ENCODE data around the gene MTHFD2L. TPM values are rescaled to one million over a fixed set of nuclear protein-coding genes. Genes with fewer than 3 reads are reported as not detected.

MTHFD2L gene
- total RNA-seq (10 to 100 TPM; 27.2 to 48.1 TPM), polyA plus RNA-seq (ENCODE audit: insufficient read length in 2 of 2) (10 to 100 TPM; 34.4 to 42.1 TPM)
- long read RNA-seq, donor 1, transcript MTHFD2L-208 (2 exons, 2,363 nt) = major isoform, 25 of 26 reads
- long read RNA-seq, donor 1, partial matches to known transcripts = 0 of 26 reads
- long read RNA-seq, donor 1, other reads (novel, unspliced or antisense) = 0 of 26 reads
- long read RNA-seq, donor 2, transcript MTHFD2L-208 (2 exons, 2,363 nt) = major isoform, 21 of 22 reads
- long read RNA-seq, donor 2, partial matches to known transcripts = 0 of 22 reads
- long read RNA-seq, donor 2, other reads (novel, unspliced or antisense) = 0 of 22 reads
- long read RNA-seq, donor 3, transcript MTHFD2L-208 (2 exons, 2,363 nt) = major isoform, 13 of 15 reads
- long read RNA-seq, donor 3, partial matches to known transcripts = 0 of 15 reads
- long read RNA-seq, donor 3, other reads (novel, unspliced or antisense) = 0 of 15 reads
- long read RNA-seq, donor 4, transcript MTHFD2L-208 (2 exons, 2,363 nt) = major isoform, 27 of 27 reads
- long read RNA-seq, donor 4, partial matches to known transcripts = 0 of 27 reads
- long read RNA-seq, donor 4, other reads (novel, unspliced or antisense) = 0 of 27 reads

DNA sequence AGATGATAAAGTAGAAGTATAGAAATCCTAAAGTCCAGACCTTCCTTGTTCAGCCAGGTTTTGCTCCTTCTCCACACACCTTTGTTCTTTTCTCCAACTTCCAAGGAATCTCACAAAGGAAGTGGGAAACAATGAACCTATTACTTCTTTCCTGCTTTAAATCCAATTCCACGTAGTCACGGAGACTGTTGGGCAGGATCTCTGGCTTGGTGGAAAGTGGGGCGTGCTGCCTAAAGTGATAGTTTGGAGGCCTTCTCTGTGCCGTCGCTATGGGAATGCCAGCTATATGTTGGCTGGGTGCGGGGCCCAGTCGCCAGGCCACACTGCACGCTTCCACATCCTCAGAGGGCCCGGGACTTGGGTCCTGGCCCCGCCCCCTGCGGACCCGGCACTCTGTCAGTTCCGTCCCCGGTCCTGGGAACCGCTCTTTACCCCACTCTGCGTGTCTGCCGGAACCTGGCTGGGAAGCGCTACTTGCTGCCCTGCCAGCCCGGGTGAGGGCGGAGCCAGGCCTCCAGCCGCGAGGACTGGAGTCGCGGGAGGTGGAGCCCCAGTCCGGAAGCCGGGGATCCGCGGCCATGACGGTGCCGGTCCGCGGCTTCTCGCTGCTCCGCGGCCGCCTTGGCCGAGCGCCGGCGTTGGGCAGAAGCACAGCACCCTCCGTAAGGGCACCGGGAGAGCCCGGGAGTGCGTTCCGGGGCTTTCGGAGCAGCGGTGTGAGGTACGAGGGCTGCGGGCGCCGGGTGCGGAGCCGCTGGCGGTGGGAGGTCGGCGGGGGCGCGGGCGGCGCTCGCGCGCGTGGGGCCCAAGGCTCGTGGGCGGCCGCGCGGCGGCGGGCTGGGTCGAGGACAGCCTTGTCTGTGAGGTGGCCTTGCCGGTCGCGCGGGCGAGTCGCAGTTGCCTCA lies at the start of gene MTHFD2L:
TSS of gene MTHFD2L (plus strand) at position 558 of the 905 bp plus-strand sequence. CDS start at position 579, 21 bp downstream.
- H3K9me3 ChIP-seq (ENCODE audit: control insufficient read depth, insufficient read depth, low read length) = no peaks in the 10 kb centered on the region
- H3K4me3 ChIP-seq (ENCODE audit: low read depth, low read length) = peak within 1 kb of the TSS; percentile 76
- DNase-seq (ENCODE audit: low read depth in 4 of 6, low spot score in 6 of 6) = peak; percentile 75 to 98 (median 85)
- H3K27ac ChIP-seq (ENCODE audit: low read depth, low read length) = peak within 1 kb of the TSS; percentile 94
- no peaks in the 10 kb centered on the region for H3K36me3 ChIP-seq (ENCODE audit: control insufficient read depth, insufficient read depth, low read length)
- no peaks in the 10 kb centered on the region for H3K4me1 ChIP-seq (ENCODE audit: control insufficient read depth, insufficient read depth, low read length)
- WGBS (ENCODE audit: insufficient coverage) = under 1% methylated on average over 75 of the region's 78 CpGs
- H3K27me3 ChIP-seq (ENCODE audit: control insufficient read depth, insufficient read depth, low read length) = no peaks in the 10 kb centered on the region

DNA sequence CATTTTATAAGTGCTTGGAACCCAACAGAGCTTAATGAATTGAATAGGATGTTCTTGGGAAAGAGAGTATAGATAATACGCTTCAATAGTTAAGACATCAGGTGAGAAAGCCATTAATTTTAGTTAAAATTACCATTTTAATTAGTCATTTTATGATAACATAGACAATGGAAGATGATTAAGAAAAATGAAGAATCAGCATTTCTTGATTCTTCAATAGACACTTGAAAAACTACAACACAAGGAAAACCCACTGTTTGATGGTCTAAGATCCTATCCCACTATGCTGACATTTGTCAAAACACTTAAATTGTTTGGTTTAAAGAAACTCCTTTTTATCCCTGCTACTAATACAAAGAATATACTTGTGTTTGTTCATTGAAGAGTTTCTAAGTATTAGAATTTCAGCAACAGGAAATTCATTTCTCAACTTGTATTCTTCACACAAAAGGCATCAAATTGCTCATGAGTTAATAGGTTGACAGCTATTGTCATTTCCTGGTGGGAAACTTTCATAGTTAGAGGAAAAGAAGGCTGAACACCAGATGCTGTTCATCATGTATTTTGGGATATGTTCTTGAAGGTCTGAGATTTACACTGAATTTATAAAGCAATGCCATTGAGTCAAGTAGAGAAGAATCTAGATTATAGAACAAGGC lies 49.3 kb upstream of the MTHFD2L start:
- Histone ChIP-seq H3K4me3 (ENCODE audit: low read depth, low read length) (no peak overlapping the region), H3K36me3 (ENCODE audit: control insufficient read depth, insufficient read depth, low read length) (no peaks in the 10 kb centered on the region), H3K27ac (ENCODE audit: low read depth, low read length) (no peak overlapping the region), H3K27me3 (ENCODE audit: control insufficient read depth, insufficient read depth, low read length) (no peaks in the 10 kb centered on the region), H3K9me3 (ENCODE audit: control insufficient read depth, insufficient read depth, low read length) (no peaks in the 10 kb centered on the region), H3K4me1 (ENCODE audit: control insufficient read depth, insufficient read depth, low read length) (peaks cover 6% of the 10 kb centered on the region)
- DNase-seq (ENCODE audit: low read depth in 4 of 6, low spot score in 6 of 6) = no peak
- no CpG with 5 or more reads among the region's 1 CpG for WGBS (ENCODE audit: insufficient coverage)

DNA sequence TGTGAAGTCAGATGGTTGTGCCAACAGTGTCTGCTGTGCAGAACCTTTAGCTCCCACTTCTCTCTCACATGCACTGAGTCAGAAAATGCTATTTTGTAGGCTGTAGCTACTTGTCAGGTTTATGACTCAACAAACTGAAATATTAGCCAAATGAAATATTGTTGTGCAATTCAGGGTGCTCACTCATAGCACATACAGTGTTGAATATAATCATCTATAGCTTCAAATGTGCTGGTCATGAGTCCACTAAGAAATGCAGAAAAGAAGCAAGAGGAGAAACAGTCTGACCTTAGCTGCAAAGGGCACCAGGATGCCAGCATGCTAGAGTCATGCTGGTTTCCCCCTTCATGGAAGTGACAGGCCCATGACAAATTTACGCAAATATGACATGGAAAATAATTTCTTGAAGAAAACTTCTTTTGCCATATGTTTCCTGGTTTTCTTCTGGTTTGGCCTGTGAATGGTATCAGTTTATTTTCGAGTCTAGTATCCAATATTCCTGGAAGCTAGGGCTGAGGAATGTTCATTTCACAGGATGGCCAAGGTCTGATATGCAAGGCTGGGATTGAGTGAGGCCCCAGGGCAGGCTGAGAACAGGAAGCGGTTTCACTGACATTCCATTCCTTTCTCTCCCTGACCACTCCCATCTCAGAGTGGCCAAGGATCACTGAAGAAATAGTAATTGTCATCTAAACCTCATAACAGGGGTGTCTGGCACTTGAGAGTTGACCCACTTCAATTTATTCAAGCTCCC lies 48.6 kb upstream of the MTHFD2L start:
- Histone ChIP-seq H3K27ac (ENCODE audit: low read depth, low read length) (no peak overlapping the region), H3K27me3 (ENCODE audit: control insufficient read depth, insufficient read depth, low read length) (no peaks in the 10 kb centered on the region), H3K4me3 (ENCODE audit: low read depth, low read length) (no peak overlapping the region), H3K36me3 (ENCODE audit: control insufficient read depth, insufficient read depth, low read length) (no peaks in the 10 kb centered on the region), H3K9me3 (ENCODE audit: control insufficient read depth, insufficient read depth, low read length) (no peaks in the 10 kb centered on the region), H3K4me1 (ENCODE audit: control insufficient read depth, insufficient read depth, low read length) (peaks cover 6% of the 10 kb centered on the region)
- no peak for DNase-seq (ENCODE audit: low read depth in 4 of 6, low spot score in 6 of 6)
- 81% methylated on average over 2 of the region's 3 CpGs for WGBS (ENCODE audit: insufficient coverage)

DNA sequence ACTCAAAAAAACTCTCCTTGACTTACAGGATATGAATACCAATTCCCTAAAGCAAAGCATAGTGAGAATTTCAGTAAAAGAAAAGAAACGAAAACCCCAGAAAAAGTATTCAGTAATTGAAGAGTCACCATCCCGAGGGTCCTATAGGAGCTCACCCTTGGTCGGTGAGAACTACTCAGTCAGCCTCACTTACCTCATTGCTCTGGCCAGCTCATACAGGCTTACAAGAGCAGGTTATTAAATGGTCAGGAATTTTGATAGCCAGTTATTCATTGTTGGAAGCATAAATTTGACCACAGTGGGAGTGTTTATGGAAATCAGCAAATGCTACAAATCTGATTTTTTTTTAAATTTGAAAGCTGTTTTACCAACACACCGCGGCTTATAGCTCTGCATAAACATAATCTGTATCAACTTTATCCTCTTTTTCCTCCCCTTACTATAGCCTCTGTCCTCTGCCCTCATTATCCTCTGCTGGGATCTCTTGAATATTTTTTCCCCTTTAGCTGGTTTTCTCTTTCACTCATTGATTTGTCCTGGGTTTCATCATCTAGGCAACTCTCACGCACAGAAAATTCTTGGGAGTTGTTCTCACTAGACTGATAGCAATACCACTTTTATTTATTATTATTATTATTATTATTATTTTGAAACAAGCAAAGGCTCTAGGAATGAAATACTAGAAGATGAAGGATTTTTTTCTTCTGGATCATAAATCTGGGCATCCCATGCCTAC lies 47.9 kb upstream of the MTHFD2L start:
- DNase-seq (ENCODE audit: low read depth in 4 of 6, low spot score in 6 of 6) = no peak
- no peaks in the 10 kb centered on the region for H3K27me3 ChIP-seq (ENCODE audit: control insufficient read depth, insufficient read depth, low read length)
- H3K4me3 ChIP-seq (ENCODE audit: low read depth, low read length) = no peak overlapping the region
- peaks cover 6% of the 10 kb centered on the region for H3K4me1 ChIP-seq (ENCODE audit: control insufficient read depth, insufficient read depth, low read length)
- H3K27ac ChIP-seq (ENCODE audit: low read depth, low read length) = no peak overlapping the region
- no peaks in the 10 kb centered on the region for H3K36me3 ChIP-seq (ENCODE audit: control insufficient read depth, insufficient read depth, low read length)
- 89% methylated on average over 2 of the region's 6 CpGs for WGBS (ENCODE audit: insufficient coverage)
- H3K9me3 ChIP-seq (ENCODE audit: control insufficient read depth, insufficient read depth, low read length) = no peaks in the 10 kb centered on the region

DNA sequence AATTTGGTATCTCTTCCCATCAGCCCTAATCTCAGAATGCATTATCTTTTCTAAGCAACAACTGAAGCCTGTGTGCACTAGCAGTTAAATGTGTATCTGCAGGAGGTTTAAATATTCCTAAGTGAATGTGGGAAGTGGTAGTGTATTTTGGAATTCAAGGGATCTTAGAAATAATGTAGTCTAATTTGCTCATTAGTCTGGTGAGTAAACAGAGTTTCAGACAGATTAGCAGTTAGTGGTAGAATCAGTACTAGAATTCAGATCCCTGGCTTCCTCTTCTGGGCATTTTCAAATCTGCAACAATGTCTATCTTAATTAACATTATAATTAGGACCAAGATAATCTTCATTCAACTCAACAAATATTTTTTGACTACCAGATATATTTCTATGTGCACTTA lies 47.2 kb upstream of the MTHFD2L start:
- no peak for DNase-seq (ENCODE audit: low read depth in 4 of 6, low spot score in 6 of 6)
- Histone ChIP-seq H3K27ac (ENCODE audit: low read depth, low read length) (no peak overlapping the region), H3K4me1 (ENCODE audit: control insufficient read depth, insufficient read depth, low read length) (peaks cover 6% of the 10 kb centered on the region), H3K27me3 (ENCODE audit: control insufficient read depth, insufficient read depth, low read length) (no peaks in the 10 kb centered on the region), H3K36me3 (ENCODE audit: control insufficient read depth, insufficient read depth, low read length) (no peaks in the 10 kb centered on the region), H3K9me3 (ENCODE audit: control insufficient read depth, insufficient read depth, low read length) (no peaks in the 10 kb centered on the region), H3K4me3 (ENCODE audit: low read depth, low read length) (no peak overlapping the region)

DNA sequence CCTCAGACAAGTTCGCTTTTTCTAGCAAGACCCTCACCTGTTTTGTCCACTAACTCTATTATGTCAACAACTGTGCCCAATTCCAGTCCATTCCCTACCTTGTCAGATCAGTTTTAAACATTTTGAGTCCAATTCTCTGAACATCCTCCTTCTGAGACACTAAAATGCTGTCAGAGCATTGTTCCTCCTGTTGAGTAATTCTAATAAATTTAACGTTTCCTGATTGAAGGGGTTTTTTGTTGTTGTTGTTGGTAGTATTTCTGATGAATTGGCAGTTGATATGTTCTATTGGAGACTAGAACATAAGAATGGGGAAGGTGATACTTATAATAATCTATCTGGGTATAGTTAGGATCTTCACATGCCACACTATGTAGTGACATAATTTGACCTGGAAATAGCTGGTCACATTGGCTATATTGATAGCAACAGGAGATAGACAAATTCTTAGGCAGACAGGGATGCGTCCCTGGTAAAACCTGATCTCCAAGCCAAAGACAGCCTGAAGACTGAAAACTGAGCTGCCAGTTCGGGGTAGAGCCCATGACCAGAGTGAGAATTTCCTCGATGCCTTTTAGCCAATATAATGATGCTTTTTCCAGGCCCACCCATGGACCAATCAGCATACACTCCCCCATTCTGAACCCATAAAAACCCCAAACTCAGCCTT lies 46.5 kb upstream of the MTHFD2L start:
- H3K27me3 ChIP-seq (ENCODE audit: control insufficient read depth, insufficient read depth, low read length) = no peaks in the 10 kb centered on the region
- H3K9me3 ChIP-seq (ENCODE audit: control insufficient read depth, insufficient read depth, low read length) = no peaks in the 10 kb centered on the region
- no peak overlapping the region for H3K27ac ChIP-seq (ENCODE audit: low read depth, low read length)
- H3K4me1 ChIP-seq (ENCODE audit: control insufficient read depth, insufficient read depth, low read length) = peaks cover 6% of the 10 kb centered on the region
- no peak for DNase-seq (ENCODE audit: low read depth in 4 of 6, low spot score in 6 of 6)
- WGBS (ENCODE audit: insufficient coverage) = 98% methylated on average over 4 of the region's 5 CpGs
- H3K36me3 ChIP-seq (ENCODE audit: control insufficient read depth, insufficient read depth, low read length) = no peaks in the 10 kb centered on the region
- H3K4me3 ChIP-seq (ENCODE audit: low read depth, low read length) = no peak overlapping the region

DNA sequence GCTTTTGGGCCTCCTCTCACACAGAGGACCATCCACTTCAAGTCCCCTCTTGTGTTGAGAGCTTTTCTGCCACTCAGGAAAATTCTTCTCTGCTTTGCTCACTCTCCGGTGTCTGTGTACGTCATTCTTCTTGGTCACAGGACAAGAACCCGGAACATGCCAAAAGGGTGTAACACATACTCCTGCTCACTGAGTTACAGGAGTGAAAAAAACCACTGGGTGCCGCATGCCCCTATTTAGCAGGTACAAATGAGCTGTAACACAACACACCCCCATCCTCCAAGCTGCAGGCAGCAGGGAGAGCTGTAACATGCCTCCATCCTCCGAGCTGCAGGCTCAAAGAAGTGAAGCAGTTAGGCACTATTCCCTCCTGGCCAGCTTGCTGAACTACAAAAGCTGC lies 45.9 kb upstream of the MTHFD2L start:
- H3K27me3 ChIP-seq (ENCODE audit: control insufficient read depth, insufficient read depth, low read length) = no peaks in the 10 kb centered on the region
- DNase-seq (ENCODE audit: low read depth in 4 of 6, low spot score in 6 of 6) = no peak
- H3K4me3 ChIP-seq (ENCODE audit: low read depth, low read length) = no peak overlapping the region
- H3K4me1 ChIP-seq (ENCODE audit: control insufficient read depth, insufficient read depth, low read length) = peaks cover 6% of the 10 kb centered on the region
- H3K27ac ChIP-seq (ENCODE audit: low read depth, low read length) = peak overlapping the region; percentile 53
- H3K9me3 ChIP-seq (ENCODE audit: control insufficient read depth, insufficient read depth, low read length) = no peaks in the 10 kb centered on the region
- H3K36me3 ChIP-seq (ENCODE audit: control insufficient read depth, insufficient read depth, low read length) = no peaks in the 10 kb centered on the region
- WGBS (ENCODE audit: insufficient coverage) = 80% methylated on average over 5 of the region's 5 CpGs

DNA sequence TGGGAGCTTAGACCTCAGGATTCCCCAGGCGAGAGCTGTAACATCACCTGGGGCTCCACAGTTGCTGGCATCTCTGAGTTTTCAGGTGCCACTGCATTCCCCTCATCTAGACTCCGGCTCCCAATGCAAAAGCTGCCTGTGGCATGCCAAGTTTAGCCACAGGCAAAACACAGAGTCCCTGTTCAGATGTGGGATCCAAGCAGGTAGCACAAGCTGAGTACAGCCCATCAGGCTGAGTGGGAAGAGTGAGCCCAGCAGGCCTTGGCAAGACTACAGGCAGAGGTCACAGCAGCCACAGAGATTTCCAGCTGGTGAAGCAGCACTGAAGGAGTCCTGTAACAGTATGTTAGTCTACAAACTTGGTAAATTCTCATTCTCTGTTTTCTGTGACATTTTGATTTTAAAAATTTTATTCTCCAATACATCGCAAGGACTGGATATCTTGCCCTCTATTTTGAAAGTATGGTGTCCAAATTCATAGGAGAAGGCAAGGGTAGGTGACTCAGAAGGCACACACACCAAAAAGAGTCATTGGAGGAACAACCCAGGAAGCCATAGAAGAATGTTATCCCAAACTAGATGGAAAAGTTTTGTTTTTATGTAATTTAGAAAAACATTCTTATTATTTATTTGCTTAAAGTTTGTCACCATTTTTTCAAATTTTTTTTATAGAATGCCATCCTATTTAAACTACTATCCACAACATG lies 45.4 kb upstream of the MTHFD2L start:
- H3K9me3 ChIP-seq (ENCODE audit: control insufficient read depth, insufficient read depth, low read length) = no peaks in the 10 kb centered on the region
- DNase-seq (ENCODE audit: low read depth in 4 of 6, low spot score in 6 of 6) = peak in 1 of 6 donors; percentile 35
- peaks cover 6% of the 10 kb centered on the region for H3K4me1 ChIP-seq (ENCODE audit: control insufficient read depth, insufficient read depth, low read length)
- H3K27me3 ChIP-seq (ENCODE audit: control insufficient read depth, insufficient read depth, low read length) = no peaks in the 10 kb centered on the region
- H3K36me3 ChIP-seq (ENCODE audit: control insufficient read depth, insufficient read depth, low read length) = no peaks in the 10 kb centered on the region
- no peak overlapping the region for H3K4me3 ChIP-seq (ENCODE audit: low read depth, low read length)
- H3K27ac ChIP-seq (ENCODE audit: low read depth, low read length) = peak overlapping the region; percentile 53
- 87% methylated on average over 2 of the region's 3 CpGs for whole genome bisulfite sequencing (ENCODE audit: insufficient coverage)

Data from spinal cord (tissue), 10 donors.